K562 (cell line): ENCODE results near the gene PITHD1. TPM values are rescaled to one million over a fixed set of nuclear protein-coding genes. Genes with fewer than 3 reads are reported as not detected.

Experiments
- ARNT ChIP-seq, 2 experiments: fragments of 450-650 bp; IDR thresholded peaks; 2 replicates each; pipeline ENCODE4 v1.6.1; 2016; ENCODE audit warnings: mild to moderate bottlenecking in 1 of 2
- BCOR ChIP-seq: fragments of 450-650 bp; IDR thresholded peaks from 2 replicates; pipeline ENCODE4 v1.6.1; 2016
- ETV1 ChIP-seq: fragments of 450-650 bp; conservative IDR thresholded peaks from 2 replicates; pipeline ENCODE4 v1.6.1; 2016; ENCODE audit warnings: missing genetic modification characterization, control low read depth, low read depth, missing compliant biosample characterization
- HDAC1 ChIP-seq, 2 experiments: fragments of 450-650 bp; IDR thresholded peaks; 2 replicates each; pipeline ENCODE4 v1.6.1; 2016 to 2017; ENCODE audit warnings: inconsistent platforms in 1 of 2, mild to moderate bottlenecking in 1 of 2, moderate library complexity in 1 of 2
- IRF1 ChIP-seq: sonication (generic); formaldehyde crosslinking; IDR thresholded peaks from 2 replicates; pipeline ENCODE4 v1.8.0; 2022; ENCODE audit warnings: missing genetic modification reagents, mild to moderate bottlenecking, borderline replicate concordance
- KDM4B ChIP-seq, 2 experiments: fragments of 450-650 bp in 1 of 2; sonication (generic) in 1 of 2; IDR thresholded peaks; 2 replicates each; pipeline ENCODE4 v1.6.1; 2016 to 2017; ENCODE audit warnings: borderline replicate concordance in 2 of 2, antibody characterized with exemption in 1 of 2, low read depth in 1 of 2, mild to moderate bottlenecking in 1 of 2
- MAFG ChIP-seq: fragments of 450-650 bp; conservative IDR thresholded peaks from 2 replicates; pipeline ENCODE4 v1.6.1; 2016; ENCODE audit warnings: missing genetic modification characterization, missing compliant biosample characterization
- MAFK ChIP-seq: IDR thresholded peaks from 2 replicates; pipeline ENCODE4 v1.6.1; 2011; ENCODE audit warnings: low read length, improper control_type of control experiment
- MCM5 ChIP-seq: fragments of 450-650 bp; IDR thresholded peaks from 2 replicates; pipeline ENCODE4 v1.6.1; 2016; ENCODE audit warnings: low read depth
- PCBP2 ChIP-seq: fragments of 200-400 bp; formaldehyde crosslinking; IDR thresholded peaks from 2 replicates; pipeline ENCODE4 v1.6.1; 2018; ENCODE audit warnings: low read length, low read depth, mild to moderate bottlenecking, moderate library complexity; ENCODE audit not compliant: poor library complexity, severe bottlenecking
- RAD21 ChIP-seq, 2 experiments: fragments of 250-450 bp in 1 of 2; fragments of 450-650 bp in 1 of 2; sonication (Bioruptor Pico) in 1 of 2; formaldehyde crosslinking in 1 of 2; IDR thresholded peaks in 1 of 2; conservative IDR thresholded peaks in 1 of 2; 2 replicates each; pipeline versions ENCODE4 v1.4.0 to v1.8.0; 2020 to 2022; ENCODE audit warnings: mild to moderate bottlenecking in 2 of 2, moderate library complexity in 1 of 2
- SFPQ ChIP-seq: fragments of 200-400 bp; formaldehyde crosslinking; IDR thresholded peaks from 2 replicates; pipeline ENCODE4 v1.6.1; 2017; ENCODE audit warnings: mild to moderate bottlenecking, low read depth, low read length, moderate library complexity
- THRAP3 ChIP-seq: fragments of 450-650 bp; IDR thresholded peaks from 2 replicates; pipeline ENCODE4 v1.6.1; 2016; ENCODE audit warnings: mild to moderate bottlenecking, inconsistent platforms, borderline replicate concordance
- XRCC3 ChIP-seq: fragments of 450-650 bp; IDR thresholded peaks from 2 replicates; pipeline ENCODE4 v1.6.1; 2017; ENCODE audit warnings: mild to moderate bottlenecking, moderate library complexity
- ZBTB49 ChIP-seq: sonication (generic); formaldehyde crosslinking; IDR thresholded peaks from 2 replicates; pipeline ENCODE4 v1.8.0; 2022; ENCODE audit warnings: missing genetic modification reagents, mild to moderate bottlenecking, borderline replicate concordance
- ZNF134 ChIP-seq: fragments of 250-450 bp; sonication (Bioruptor Pico); conservative IDR thresholded peaks from 2 replicates; pipeline ENCODE4 v1.4.0; 2020
- ZNF316 ChIP-seq: fragments of 450-650 bp; IDR thresholded peaks from 2 replicates; pipeline ENCODE4 v1.6.1; 2016
- ZNF699 ChIP-seq: fragments of 250-450 bp; sonication (Bioruptor Pico); IDR thresholded peaks from 2 replicates; pipeline ENCODE4 v1.8.0; 2021; ENCODE audit warnings: mild to moderate bottlenecking, moderate library complexity; ENCODE audit not compliant: insufficient replicate concordance
- ZNF76 ChIP-seq: fragments of 250-450 bp; sonication (Bioruptor Pico); IDR thresholded peaks from 2 replicates; pipeline ENCODE4 v1.4.0; 2020; ENCODE audit warnings: mild to moderate bottlenecking, moderate library complexity, borderline replicate concordance
- polyA plus RNA-seq, 8 experiments: library from polyadenylated mRNA; depleted of rRNA in 4 of 8; stranded (reverse) in 5 of 8; unstranded in 3 of 8; fragments of >200 nt; fragmentation: Nextera tagmentation in 2 of 8; fragmentation: Illumina TruSeq in 1 of 8; extraction: Ambion mirVana in 2 of 8; extraction: Trizol in 1 of 8; gene quantifications; 2 replicates each; pipeline versions ENCODE4 v1.2.1 to v1.2.3, GENCODE V29; 2011 to 2014; ENCODE audit warnings: inconsistent platforms in 1 of 8, missing spikeins in 1 of 8
- total RNA-seq, 7 experiments: library from RNA; depleted of rRNA in 6 of 7; stranded (reverse); fragments of >200 nt in 6 of 7; fragmentation: Illumina TruSeq in 2 of 7; extraction: Trizol in 2 of 7; gene quantifications; 2 replicates each; pipeline versions ENCODE4 v1.2.1 to v1.2.3, GENCODE V29; 2011 to 2021; ENCODE audit warnings: low replicate concordance in 1 of 7
- TF ChIP-seq, protein P1 (sequence below): sonication (generic); formaldehyde crosslinking; IDR thresholded peaks from 2 replicates; pipeline ENCODE4 v1.9.0; 2022; ENCODE audit warnings: mild to moderate bottlenecking, missing genetic modification reagents
- TF ChIP-seq, protein P2 (sequence below): IDR thresholded peaks from 3 replicates; pipeline ENCODE4 v1.6.1; 2011; ENCODE audit warnings: borderline replicate concordance, mild to moderate bottlenecking, moderate library complexity; ENCODE audit not compliant: insufficient read length; ENCODE audit errors: extremely low read depth

The PITHD1 gene
- total and polyA plus RNA-seq, 9 of the 15 experiments (the other 6 are each of a cell fraction or from before 2014, with no cell fraction given) = 46.5 to 175 (median 149) TPM

- no peak for TF ChIP-seq PCBP2
- TF ChIP-seq, protein P1, sequence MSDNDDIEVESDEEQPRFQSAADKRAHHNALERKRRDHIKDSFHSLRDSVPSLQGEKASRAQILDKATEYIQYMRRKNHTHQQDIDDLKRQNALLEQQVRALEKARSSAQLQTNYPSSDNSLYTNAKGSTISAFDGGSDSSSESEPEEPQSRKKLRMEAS (CRISPR knock-in tag) = no peak
- no peak for TF ChIP-seq ETV1
- TF ChIP-seq MAFG (tag) = peak; percentile 80
- TF ChIP-seq ZNF134 (CRISPR knock-in tag) = no peak
- no peak for TF ChIP-seq KDM4B (IDR thresholded peaks at IDR 0.05; ENCODE audit: borderline replicate concordance in 2 of 2, low read depth in 1 of 2)
- TF ChIP-seq RAD21 (CRISPR knock-in tag; conservative IDR thresholded peaks at IDR 0.05 in 1 of 2, IDR thresholded peaks at IDR 0.05 in 1 of 2) = peak in 1 of 2 experiments; percentile 22; a peak in 2 of 4 replicates
- no peak for TF ChIP-seq XRCC3
- no peak for TF ChIP-seq IRF1 (CRISPR knock-in tag)
- TF ChIP-seq BCOR = no peak
- TF ChIP-seq SFPQ = no peak
- TF ChIP-seq ZNF76 (CRISPR knock-in tag) = no peak
- TF ChIP-seq ZNF699 (CRISPR knock-in tag) = no peak
- no peak for TF ChIP-seq THRAP3
- peak; percentile 90 for TF ChIP-seq ZNF316
- 0 out of 4 replicates have a peak, but pooled peaks of 1 of the 2 experiments have one; percentile 19 for TF ChIP-seq ARNT (IDR thresholded peaks at IDR 0.05)
- TF ChIP-seq MAFK = peak; percentile 68
- TF ChIP-seq, protein P2, sequence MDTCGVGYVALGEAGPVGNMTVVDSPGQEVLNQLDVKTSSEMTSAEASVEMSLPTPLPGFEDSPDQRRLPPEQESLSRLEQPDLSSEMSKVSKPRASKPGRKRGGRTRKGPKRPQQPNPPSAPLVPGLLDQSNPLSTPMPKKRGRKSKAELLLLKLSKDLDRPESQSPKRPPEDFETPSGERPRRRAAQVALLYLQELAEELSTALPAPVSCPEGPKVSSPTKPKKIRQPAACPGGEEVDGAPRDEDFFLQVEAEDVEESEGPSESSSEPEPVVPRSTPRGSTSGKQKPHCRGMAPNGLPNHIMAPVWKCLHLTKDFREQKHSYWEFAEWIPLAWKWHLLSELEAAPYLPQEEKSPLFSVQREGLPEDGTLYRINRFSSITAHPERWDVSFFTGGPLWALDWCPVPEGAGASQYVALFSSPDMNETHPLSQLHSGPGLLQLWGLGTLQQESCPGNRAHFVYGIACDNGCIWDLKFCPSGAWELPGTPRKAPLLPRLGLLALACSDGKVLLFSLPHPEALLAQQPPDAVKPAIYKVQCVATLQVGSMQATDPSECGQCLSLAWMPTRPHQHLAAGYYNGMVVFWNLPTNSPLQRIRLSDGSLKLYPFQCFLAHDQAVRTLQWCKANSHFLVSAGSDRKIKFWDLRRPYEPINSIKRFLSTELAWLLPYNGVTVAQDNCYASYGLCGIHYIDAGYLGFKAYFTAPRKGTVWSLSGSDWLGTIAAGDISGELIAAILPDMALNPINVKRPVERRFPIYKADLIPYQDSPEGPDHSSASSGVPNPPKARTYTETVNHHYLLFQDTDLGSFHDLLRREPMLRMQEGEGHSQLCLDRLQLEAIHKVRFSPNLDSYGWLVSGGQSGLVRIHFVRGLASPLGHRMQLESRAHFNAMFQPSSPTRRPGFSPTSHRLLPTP = no peak
- no peak for TF ChIP-seq MCM5
- no peak for TF ChIP-seq ZBTB49 (CRISPR knock-in tag)
- TF ChIP-seq HDAC1 (IDR thresholded peaks at IDR 0.05) = no peak
These were observed 32.7 kb upstream of the PITHD1 start (continued) for GRCh38 chr1:23745515-23745914.
